A549 (cell line): Measurements from ENCODE around the gene CNTNAP5. TPM values are rescaled to one million over a fixed set of nuclear protein-coding genes. Genes with fewer than 3 reads are reported as not detected.

ENCODE experiments used
- ATAC-seq, 2 experiments: fragments of 200-7000 bp in 1 of 2; fragments of >200 bp in 1 of 2; cut with Nextera tagmentation in 1 of 2; cut with Tn5 transposase in 1 of 2; 3 replicates each; pipeline versions ENCODE4 v1.8.0 to v1.9.1; 2018 to 2020; ENCODE audit warnings: mild to moderate bottlenecking in 1 of 2, moderate library complexity in 1 of 2
- CTCF ChIA-PET: fragments of 300-600 bp; sonication (Branson Sonifier 250); formaldehyde crosslinking; extraction: SDS; loops from one replicate; lab custom pipeline; 2021; ENCODE audit warnings: antibody characterized with exemption, inconsistent platforms; lab: Yijun Ruan, JAX
- POLR2A ChIA-PET: fragments of 350-600 bp; formaldehyde crosslinking; extraction: SDS; loops from one replicate; lab custom pipeline; 2021; ENCODE audit warnings: antibody characterized with exemption, inconsistent platforms; lab: Yijun Ruan, JAX
- DNase-seq, 2 experiments: peaks; one replicate each; pipeline versions ENCODE4 v3.0.0 to v3.0.0-alpha.2; 2011 to 2016; ENCODE audit warnings: low read depth in 1 of 2, low spot score in 1 of 2
- FAIRE-seq: peaks from 2 replicates; lab custom pipeline; 2011; peaks lifted over from hg19 to GRCh38; lab: Jason Lieb, UNC
- H3K27ac ChIP-seq, 2 experiments: fragments of >200 bp; sonication (Bioruptor Twin); formaldehyde crosslinking; 3 replicates each; pipeline ENCODE4 v1.5.1; 2016 to 2017
- H3K4me1 ChIP-seq: fragments of >200 bp; sonication (Bioruptor Twin); formaldehyde crosslinking; 3 replicates; pipeline ENCODE4 v1.6.1; 2016
- H3K4me2 ChIP-seq: fragments of >200 bp; sonication (Bioruptor Twin); formaldehyde crosslinking; 3 replicates; pipeline ENCODE4 v1.6.1; 2016
- H3K4me3 ChIP-seq: fragments of >200 bp; sonication (Bioruptor Twin); formaldehyde crosslinking; 3 replicates; pipeline ENCODE4 v1.5.1; 2016
- H3K9me3 ChIP-seq: fragments of >200 bp; sonication (Bioruptor Twin); formaldehyde crosslinking; 3 replicates; pipeline ENCODE4 v1.6.1; 2016
- BCL3 ChIP-seq: fragments of >200 bp; sonication (Bioruptor Twin); formaldehyde crosslinking; IDR thresholded peaks from 3 replicates; pipeline ENCODE4 v1.6.1; 2016
- CBX2 ChIP-seq: fragments of 200-600 bp; sonication (generic); IDR thresholded peaks from 2 replicates; pipeline ENCODE4 v1.6.1; 2016; ENCODE audit warnings: low read depth, mild to moderate bottlenecking, borderline replicate concordance
- CEBPB ChIP-seq, 2 experiments: fragments of >200 bp in 1 of 2; sonication (Bioruptor Twin) in 1 of 2; formaldehyde crosslinking in 1 of 2; IDR thresholded peaks; 2 replicates each; pipeline ENCODE4 v1.6.1; 2012 to 2016
- CHD2 ChIP-seq: fragments of 150-350 bp; IDR thresholded peaks from 2 replicates; pipeline ENCODE4 v1.6.1; 2014; ENCODE audit warnings: low read length; ENCODE audit not compliant: partially characterized antibody
- EHMT2 ChIP-seq: fragments of 200-600 bp; sonication (generic); IDR thresholded peaks from 2 replicates; pipeline ENCODE4 v1.6.1; 2016; ENCODE audit warnings: antibody characterized with exemption, low read depth, mild to moderate bottlenecking, moderate library complexity
- ELK1 ChIP-seq: fragments of 150-350 bp; IDR thresholded peaks from 2 replicates; pipeline ENCODE4 v1.6.1; 2014; ENCODE audit warnings: low read depth, mild to moderate bottlenecking, low read length
- ESRRA ChIP-seq: fragments of 150-350 bp; IDR thresholded peaks from 2 replicates; pipeline ENCODE4 v1.6.1; 2014; ENCODE audit warnings: mild to moderate bottlenecking, low read length, borderline replicate concordance
- HEYL ChIP-seq: fragments of 250-450 bp; sonication (Bioruptor Pico); IDR thresholded peaks from 2 replicates; pipeline ENCODE4 v1.8.0; 2021; ENCODE audit warnings: mild to moderate bottlenecking, moderate library complexity
- HMGXB4 ChIP-seq: fragments of 250-450 bp; sonication (Bioruptor Pico); IDR thresholded peaks from 2 replicates; pipeline ENCODE4 v1.5.0; 2021; ENCODE audit warnings: mild to moderate bottlenecking, moderate library complexity, borderline replicate concordance
- HOXB5 ChIP-seq: fragments of 250-450 bp; sonication (Bioruptor Pico); IDR thresholded peaks from 2 replicates; pipeline ENCODE4 v1.5.0; 2020; ENCODE audit warnings: mild to moderate bottlenecking, moderate library complexity
- JUN ChIP-seq, 2 experiments: fragments of >200 bp; sonication (Bioruptor Twin); formaldehyde crosslinking; IDR thresholded peaks; 2 replicates in 1 of 2; 3 replicates in 1 of 2; pipeline ENCODE4 v1.6.1; 2016 to 2017
- JUNB ChIP-seq: fragments of >200 bp; sonication (Bioruptor Twin); formaldehyde crosslinking; IDR thresholded peaks from 2 replicates; pipeline ENCODE4 v1.6.1; 2016
- KDM5A ChIP-seq: fragments of 200-600 bp; sonication (generic); IDR thresholded peaks from 2 replicates; pipeline ENCODE4 v1.6.1; 2016; ENCODE audit warnings: antibody characterized with exemption, mild to moderate bottlenecking
- MAFK ChIP-seq: fragments of 450-650 bp; IDR thresholded peaks from 2 replicates; pipeline ENCODE4 v1.6.1; 2014; ENCODE audit not compliant: partially characterized antibody
- MYC ChIP-seq: IDR thresholded peaks from 2 replicates; pipeline ENCODE4 v1.6.1; 2012; ENCODE audit warnings: mild to moderate bottlenecking, inconsistent platforms, low read length, improper control_type of control experiment, borderline replicate concordance
- NPAS2 ChIP-seq: fragments of 250-450 bp; sonication (Bioruptor Pico); IDR thresholded peaks from 2 replicates; pipeline ENCODE4 v1.8.0; 2022; ENCODE audit warnings: mild to moderate bottlenecking, moderate library complexity, borderline replicate concordance
- NR3C1 ChIP-seq: fragments of >200 bp; sonication (Bioruptor Twin); formaldehyde crosslinking; IDR thresholded peaks from 3 replicates; pipeline ENCODE4 v1.6.1; 2017
- POLR2AphosphoS2 ChIP-seq: conservative IDR thresholded peaks from 2 replicates; pipeline ENCODE4 v1.6.1; 2012; ENCODE audit warnings: low read length, improper control_type of control experiment, inconsistent platforms
- TFCP2L1 ChIP-seq: fragments of 250-450 bp; sonication (Bioruptor Pico); IDR thresholded peaks from 2 replicates; pipeline ENCODE4 v1.5.0; 2021; ENCODE audit warnings: mild to moderate bottlenecking
- TP53 ChIP-seq: fragments of 250-450 bp; sonication (Bioruptor Pico); IDR thresholded peaks from 2 replicates; pipeline ENCODE4 v1.5.0; 2021; ENCODE audit warnings: mild to moderate bottlenecking, moderate library complexity
- USF2 ChIP-seq: fragments of 450-650 bp; IDR thresholded peaks from 2 replicates; pipeline ENCODE4 v1.6.1; 2014; ENCODE audit warnings: antibody characterized with exemption
- ZNF302 ChIP-seq: fragments of 250-450 bp; sonication (Bioruptor Pico); IDR thresholded peaks from 2 replicates; pipeline ENCODE4 v1.9.0; 2021; ENCODE audit warnings: inconsistent platforms, mild to moderate bottlenecking, moderate library complexity
- ZSCAN20 ChIP-seq: fragments of 250-450 bp; sonication (Bioruptor Pico); IDR thresholded peaks from 2 replicates; pipeline ENCODE4 v1.8.0; 2022; ENCODE audit warnings: mild to moderate bottlenecking, moderate library complexity
- WGBS: methylation state at CpG from one replicate; pipeline ENCODE4 v1.1.6; 2017; ENCODE audit errors: missing lambda C conversion rate; 5-methylcytosine and 5-hydroxymethylcytosine counted together
- polyA plus RNA-seq, 4 experiments: library from polyadenylated mRNA; depleted of rRNA in 3 of 4; stranded (reverse); fragments of >200 nt; fragmentation: RNase III in 1 of 4; extraction: RNeasy Plus Mini Kit Qiagen cat#74134 plus additional on column Dnase treatment in 1 of 4; gene quantifications; 2 replicates in 3 of 4; 3 replicates in 1 of 4; pipeline ENCODE4 v1.2.3, GENCODE V29; 2011 to 2017

Gene CNTNAP5
- polyA plus RNA-seq, 2 of the 4 experiments (the other 2 are of a cell fraction): not detected

GRCh38 chr2:124187948-124188347, 162.9 kb downstream of the CNTNAP5 start:
- Histone ChIP-seq H3K9me3 (no peaks in the 10 kb centered on the region), H3K4me2 (no peak overlapping the region), H3K27ac (no peak overlapping the region), H3K4me3 (no peak overlapping the region), H3K4me1 (no peaks in the 10 kb centered on the region)
- FAIRE-seq (no peak), DNase-seq (no peak), ATAC-seq (no peak)
- ChIA-PET POLR2A (no interaction called here), CTCF (no interaction called here)
- no peak for TF ChIP-seq EHMT2
- TF ChIP-seq USF2: no peak
- whole genome bisulfite sequencing: 3% methylated on average over 2 of the region's 2 CpGs

- no peak overlapping the region for H3K4me3 ChIP-seq
- ChIA-PET POLR2A (no interaction called here), CTCF (no interaction called here)
- no peak for ATAC-seq
- H3K4me2 ChIP-seq: no peak overlapping the region
- no peaks in the 10 kb centered on the region for H3K9me3 ChIP-seq
- no peaks in the 10 kb centered on the region for H3K4me1 ChIP-seq
- H3K27ac ChIP-seq: no peak overlapping the region
- no peak for DNase-seq
- WGBS: 5% methylated on average over 4 of the region's 4 CpGs
- FAIRE-seq: no peak
- no peak for TF ChIP-seq ZNF302 (CRISPR knock-in tag)
- no peak for TF ChIP-seq EHMT2
- TF ChIP-seq ESRRA: no peak
- TF ChIP-seq TFCP2L1: no peak
- no peak for TF ChIP-seq ZSCAN20 (CRISPR knock-in tag)
- TF ChIP-seq ELK1: no peak
- no peak for TF ChIP-seq HEYL (CRISPR knock-in tag)
- no peak for TF ChIP-seq KDM5A
- TF ChIP-seq CBX2: no peak
- TF ChIP-seq CEBPB (IDR thresholded peaks at IDR 0.05): no peak
These were observed 168.6 kb downstream of the CNTNAP5 start for GRCh38 chr2:124193706-124194105.

GRCh38 chr2:124201713-124202112, 176.6 kb downstream of the CNTNAP5 start:
- Histone ChIP-seq H3K4me3 (no peak overlapping the region), H3K4me1 (no peaks in the 10 kb centered on the region), H3K9me3 (no peaks in the 10 kb centered on the region), H3K4me2 (no peak overlapping the region), H3K27ac (no peak overlapping the region)
- TF ChIP-seq NR3C1 (no peak), BCL3 (no peak), CHD2 (no peak), POLR2AphosphoS2 (no peak), CEBPB (IDR thresholded peaks at IDR 0.05) (no peak), HEYL (CRISPR knock-in tag) (no peak), ESRRA (no peak), MYC (no peak), HMGXB4 (CRISPR knock-in tag) (no peak), JUN (IDR thresholded peaks at IDR 0.05) (no peak), ZSCAN20 (CRISPR knock-in tag) (no peak), MAFK (no peak), JUNB (no peak), NPAS2 (no peak), TP53 (CRISPR knock-in tag) (no peak), HOXB5 (CRISPR knock-in tag) (no peak)
- no peak for FAIRE-seq
- no peak for ATAC-seq
- ChIA-PET POLR2A (no interaction called here), CTCF (no interaction called here)
- WGBS: 5% methylated on average over 2 of the region's 2 CpGs
- no peak for DNase-seq
